WTC11 (cell line): ENCODE results near the gene ELOVL6. TPM values are rescaled to one million over a fixed set of nuclear protein-coding genes. Genes with fewer than 3 reads are reported as not detected.
"Not testable (repeated sequence)": the region's sequence is repeated elsewhere in the genome, so short reads cannot be mapped to it uniquely, and the experiment has no call there.

Experiments
- ATAC-seq: fragments of 200-7000 bp; cut with Tn5 transposase; 2 replicates; pipeline ENCODE4 v1.10.0; 2021; ENCODE audit warnings: mild to moderate bottlenecking, moderate library complexity
- CTCF ChIA-PET: fragments of 300-600 bp; sonication (Branson Sonifier 250); formaldehyde crosslinking; loops from one replicate; lab custom pipeline; 2021; ENCODE audit warnings: antibody characterized with exemption; lab: Charles Lee
- POLR2A ChIA-PET: fragments of 350-600 bp; sonication (Branson Sonifier 250); formaldehyde crosslinking; loops from one replicate; lab custom pipeline; 2021; ENCODE audit warnings: antibody characterized with exemption; lab: Charles Lee
- DNase-seq: peaks from one replicate; pipeline ENCODE4 v3.0.0; 2021; ENCODE audit warnings: low spot score
- H3K27ac Mint-ChIP-seq: 2 replicates; pipeline ENCODE4 v1.8.0; 2021; ENCODE audit warnings: mixed read lengths
- H3K27me3 Mint-ChIP-seq: 2 replicates; pipeline ENCODE4 v1.8.0; 2021; ENCODE audit warnings: low read depth, mild to moderate bottlenecking, moderate library complexity, mixed read lengths
- H3K36me3 Mint-ChIP-seq: 2 replicates; pipeline ENCODE4 v1.8.0; 2021; ENCODE audit warnings: mixed read lengths
- H3K4me1 Mint-ChIP-seq: 2 replicates; pipeline ENCODE4 v1.8.0; 2022; ENCODE audit warnings: mixed read lengths
- H3K4me3 Mint-ChIP-seq: 2 replicates; pipeline ENCODE4 v1.8.0; 2021; ENCODE audit warnings: mild to moderate bottlenecking, moderate library complexity, mixed read lengths
- H3K9me3 Mint-ChIP-seq: 2 replicates; pipeline ENCODE4 v1.8.0; 2021; ENCODE audit warnings: mixed read lengths
- ATF2 ChIP-seq: sonication (generic); formaldehyde crosslinking; IDR thresholded peaks from 2 replicates; pipeline ENCODE4 v1.8.1; 2022; ENCODE audit warnings: low read depth, missing genetic modification reagents, borderline replicate concordance
- EMX1 ChIP-seq: fragments of 250-450 bp; sonication (Bioruptor Pico); IDR thresholded peaks from 2 replicates; pipeline ENCODE4 v1.8.0; 2021; ENCODE audit warnings: mild to moderate bottlenecking
- FOXJ3 ChIP-seq: sonication (generic); formaldehyde crosslinking; IDR thresholded peaks from 2 replicates; pipeline ENCODE4 v1.9.0; 2021; ENCODE audit warnings: missing genetic modification reagents, mild to moderate bottlenecking, borderline replicate concordance
- HMGXB4 ChIP-seq: sonication (generic); formaldehyde crosslinking; IDR thresholded peaks from 2 replicates; pipeline ENCODE4 v1.8.1; 2023; ENCODE audit warnings: mild to moderate bottlenecking, moderate library complexity, missing genetic modification reagents
- IRF1 ChIP-seq: sonication (generic); formaldehyde crosslinking; IDR thresholded peaks from 2 replicates; pipeline ENCODE4 v1.8.0; 2023; ENCODE audit warnings: missing genetic modification reagents
- MYBL2 ChIP-seq: sonication (generic); formaldehyde crosslinking; IDR thresholded peaks from 2 replicates; pipeline ENCODE4 v1.8.1; 2023; ENCODE audit warnings: mild to moderate bottlenecking, moderate library complexity, missing genetic modification reagents
- NFYB ChIP-seq: sonication (generic); formaldehyde crosslinking; conservative IDR thresholded peaks from 2 replicates; pipeline ENCODE4 v1.8.0; 2022; ENCODE audit warnings: low read depth, missing genetic modification reagents
- TP53 ChIP-seq: sonication (generic); formaldehyde crosslinking; IDR thresholded peaks from 2 replicates; pipeline ENCODE4 v1.8.1; 2023; ENCODE audit warnings: mild to moderate bottlenecking, missing genetic modification reagents
- ZBTB21 ChIP-seq: sonication (generic); formaldehyde crosslinking; IDR thresholded peaks from 2 replicates; pipeline ENCODE4 v1.8.1; 2023; ENCODE audit warnings: mild to moderate bottlenecking, missing genetic modification reagents, borderline replicate concordance
- ZMAT4 ChIP-seq: fragments of 250-450 bp; sonication (Bioruptor Pico); IDR thresholded peaks from 2 replicates; pipeline ENCODE4 v1.9.0; 2021; ENCODE audit warnings: mild to moderate bottlenecking
- ZNF219 ChIP-seq: sonication (generic); formaldehyde crosslinking; IDR thresholded peaks from 2 replicates; pipeline ENCODE4 v1.8.0; 2023; ENCODE audit warnings: missing genetic modification reagents, mild to moderate bottlenecking, borderline replicate concordance
- ZNF263 ChIP-seq: sonication (generic); formaldehyde crosslinking; IDR thresholded peaks from 2 replicates; pipeline ENCODE4 v1.8.1; 2022; ENCODE audit warnings: low read depth, mild to moderate bottlenecking, moderate library complexity, missing genetic modification reagents
- ZNF317 ChIP-seq: sonication (generic); formaldehyde crosslinking; IDR thresholded peaks from 2 replicates; pipeline ENCODE4 v1.8.1; 2023; ENCODE audit warnings: low read depth, mild to moderate bottlenecking, moderate library complexity, missing genetic modification reagents, borderline replicate concordance
- ZNF423 ChIP-seq: fragments of 250-450 bp; sonication (Bioruptor Pico); IDR thresholded peaks from 2 replicates; pipeline ENCODE4 v2.1.2; 2022; ENCODE audit warnings: mild to moderate bottlenecking, moderate library complexity
- ZSCAN18 ChIP-seq: fragments of 250-450 bp; sonication (Bioruptor Pico); IDR thresholded peaks from 2 replicates; pipeline ENCODE4 v2.1.2; 2022; ENCODE audit warnings: mild to moderate bottlenecking, moderate library complexity
- total RNA-seq: library from RNA; stranded (reverse); gene quantifications from 3 replicates; pipeline ENCODE4 v1.2.3, GENCODE V29; 2021
- TF ChIP-seq, protein P1 (sequence below): sonication (generic); formaldehyde crosslinking; IDR thresholded peaks from 2 replicates; pipeline ENCODE4 v1.8.1; 2023; ENCODE audit warnings: mild to moderate bottlenecking, missing genetic modification reagents

The ELOVL6 gene
- total RNA-seq, 1 experiment from 2014 or later: 87.4 TPM

- no peak for ATAC-seq
- ChIA-PET CTCF (no interaction called here), POLR2A (no interaction called here)
- Mint-ChIP-seq H3K27ac (no peak overlapping the region), H3K27me3 (no peaks in the 10 kb centered on the region), H3K4me1 (no peaks in the 10 kb centered on the region), H3K36me3 (peaks cover 6% of the 10 kb centered on the region; the same call in 1 of the 2 replicates), H3K9me3 (no peaks in the 10 kb centered on the region), H3K4me3 (no peak overlapping the region)
- no peak for DNase-seq
- TF ChIP-seq ZSCAN18 (CRISPR knock-in tag) (no peak), ZBTB21 (no peak), NFYB (CRISPR knock-in tag) (no peak), TP53 (CRISPR knock-in tag) (no peak), IRF1 (CRISPR knock-in tag) (no peak), ZNF263 (CRISPR knock-in tag) (no peak), ZMAT4 (CRISPR knock-in tag) (no peak), ZNF317 (CRISPR knock-in tag) (no peak), FOXJ3 (no peak), HMGXB4 (no peak)
Observed at GRCh38 chr4:110159541-110159940, 38.9 kb downstream of the ELOVL6 start.

GRCh38 chr4:110157580-110157979, 40.8 kb downstream of the ELOVL6 start:
- ChIA-PET CTCF (interaction anchor here (0.5 kb wide), 1 partner anchor 98 kb away, joined by 3 read pairs; no protein-coding TSS in a partner anchor), POLR2A (interaction anchor here (0.7 kb wide), 1 partner anchor 460 kb away, joined by 4 read pairs; no protein-coding TSS in a partner anchor)
- H3K9me3 Mint-ChIP-seq: no peaks in the 10 kb centered on the region
- H3K27ac Mint-ChIP-seq: no peak overlapping the region
- no peaks in the 10 kb centered on the region for H3K27me3 Mint-ChIP-seq
- no peak for DNase-seq
- H3K4me1 Mint-ChIP-seq: no peaks in the 10 kb centered on the region
- H3K36me3 Mint-ChIP-seq: peaks cover 3% of the 10 kb centered on the region; the same call in 1 of the 2 replicates
- no peak for ATAC-seq
- no peak for TF ChIP-seq NFYB (CRISPR knock-in tag)
- TF ChIP-seq, protein P1, sequence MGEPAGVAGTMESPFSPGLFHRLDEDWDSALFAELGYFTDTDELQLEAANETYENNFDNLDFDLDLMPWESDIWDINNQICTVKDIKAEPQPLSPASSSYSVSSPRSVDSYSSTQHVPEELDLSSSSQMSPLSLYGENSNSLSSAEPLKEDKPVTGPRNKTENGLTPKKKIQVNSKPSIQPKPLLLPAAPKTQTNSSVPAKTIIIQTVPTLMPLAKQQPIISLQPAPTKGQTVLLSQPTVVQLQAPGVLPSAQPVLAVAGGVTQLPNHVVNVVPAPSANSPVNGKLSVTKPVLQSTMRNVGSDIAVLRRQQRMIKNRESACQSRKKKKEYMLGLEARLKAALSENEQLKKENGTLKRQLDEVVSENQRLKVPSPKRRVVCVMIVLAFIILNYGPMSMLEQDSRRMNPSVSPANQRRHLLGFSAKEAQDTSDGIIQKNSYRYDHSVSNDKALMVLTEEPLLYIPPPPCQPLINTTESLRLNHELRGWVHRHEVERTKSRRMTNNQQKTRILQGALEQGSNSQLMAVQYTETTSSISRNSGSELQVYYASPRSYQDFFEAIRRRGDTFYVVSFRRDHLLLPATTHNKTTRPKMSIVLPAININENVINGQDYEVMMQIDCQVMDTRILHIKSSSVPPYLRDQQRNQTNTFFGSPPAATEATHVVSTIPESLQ: no peak
- TF ChIP-seq ZNF219 (CRISPR knock-in tag): no peak
- no peak for TF ChIP-seq MYBL2 (CRISPR knock-in tag)
- TF ChIP-seq ZNF423 (CRISPR knock-in tag): no peak
- TF ChIP-seq ATF2 (CRISPR knock-in tag): no peak
- TF ChIP-seq EMX1: no peak
- TF ChIP-seq, all 79 proteins: peak for 0
- H3K4me3 Mint-ChIP-seq: no peak overlapping the region

DNA sequence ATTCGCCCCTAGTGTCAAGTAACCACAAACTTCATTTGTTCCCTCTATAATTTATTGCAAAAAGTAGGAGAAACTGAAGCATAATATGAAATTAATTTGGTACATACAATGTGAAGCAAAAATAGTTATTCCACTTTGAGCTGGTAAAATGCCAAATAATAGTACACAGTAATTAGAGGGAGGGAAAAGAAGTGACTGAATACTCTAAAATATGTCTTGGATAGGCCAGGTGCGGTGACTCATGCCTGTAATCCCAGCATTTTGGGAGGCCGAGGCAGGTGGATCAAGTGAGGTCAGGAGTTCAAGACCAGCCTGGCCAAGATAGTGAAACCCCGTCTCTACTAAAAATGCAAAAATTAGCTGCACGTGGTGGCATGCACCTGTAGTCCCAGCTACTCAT, 41.2 kb downstream of the ELOVL6 start:
- ChIA-PET CTCF (interaction anchor here (0.5 kb wide), 1 partner anchor 98 kb away, joined by 3 read pairs; no protein-coding TSS in a partner anchor), POLR2A (interaction anchor here (0.7 kb wide), 1 partner anchor 460 kb away, joined by 4 read pairs; no protein-coding TSS in a partner anchor)
- not testable (repeated sequence) for H3K36me3 Mint-ChIP-seq, DNase-seq, H3K4me3 Mint-ChIP-seq, H3K27ac Mint-ChIP-seq, H3K27me3 Mint-ChIP-seq, H3K9me3 Mint-ChIP-seq, H3K4me1 Mint-ChIP-seq, ATAC-seq
